ENCODE data around the gene PEAK3. TPM values are rescaled to one million over a fixed set of nuclear protein-coding genes. Genes with fewer than 3 reads are reported as not detected.
A peak's percentile ranks its signal among the peaks of the same experiment; 100 is the strongest.

The PEAK3 gene
- total RNA-seq, 1 donor from 2014 or later: 7.5 TPM

DNA sequence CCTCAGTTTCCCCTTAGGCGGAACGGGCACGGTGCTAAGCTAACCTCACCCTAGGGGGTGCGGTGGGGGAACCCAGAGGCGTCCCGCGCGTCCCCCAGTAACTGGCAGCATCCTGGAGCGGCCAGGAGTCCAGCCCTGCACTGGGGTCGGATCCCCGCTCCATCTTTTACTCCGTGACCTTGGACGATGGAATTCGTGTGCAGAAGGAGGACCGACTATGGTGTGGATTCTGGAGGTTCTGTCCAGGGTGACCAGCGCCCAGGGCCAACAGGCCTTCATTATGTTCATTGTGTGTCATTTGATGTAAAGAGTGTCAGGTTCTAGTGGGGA lies 47.1 kb upstream of the PEAK3 start:
- H3K27ac ChIP-seq: peak overlapping the region; percentile 84
- intact Hi-C loops (cut with DNase I): no loop called here
- peaks cover 53% of the 10 kb centered on the region for H3K4me1 ChIP-seq
- no peaks in the 10 kb centered on the region for H3K9me3 ChIP-seq
- ATAC-seq (peak; percentile 1 to 17), DNase-seq (no peak)
- TF ChIP-seq, protein P1, sequence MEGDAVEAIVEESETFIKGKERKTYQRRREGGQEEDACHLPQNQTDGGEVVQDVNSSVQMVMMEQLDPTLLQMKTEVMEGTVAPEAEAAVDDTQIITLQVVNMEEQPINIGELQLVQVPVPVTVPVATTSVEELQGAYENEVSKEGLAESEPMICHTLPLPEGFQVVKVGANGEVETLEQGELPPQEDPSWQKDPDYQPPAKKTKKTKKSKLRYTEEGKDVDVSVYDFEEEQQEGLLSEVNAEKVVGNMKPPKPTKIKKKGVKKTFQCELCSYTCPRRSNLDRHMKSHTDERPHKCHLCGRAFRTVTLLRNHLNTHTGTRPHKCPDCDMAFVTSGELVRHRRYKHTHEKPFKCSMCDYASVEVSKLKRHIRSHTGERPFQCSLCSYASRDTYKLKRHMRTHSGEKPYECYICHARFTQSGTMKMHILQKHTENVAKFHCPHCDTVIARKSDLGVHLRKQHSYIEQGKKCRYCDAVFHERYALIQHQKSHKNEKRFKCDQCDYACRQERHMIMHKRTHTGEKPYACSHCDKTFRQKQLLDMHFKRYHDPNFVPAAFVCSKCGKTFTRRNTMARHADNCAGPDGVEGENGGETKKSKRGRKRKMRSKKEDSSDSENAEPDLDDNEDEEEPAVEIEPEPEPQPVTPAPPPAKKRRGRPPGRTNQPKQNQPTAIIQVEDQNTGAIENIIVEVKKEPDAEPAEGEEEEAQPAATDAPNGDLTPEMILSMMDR (IDR thresholded peaks at IDR 0.05): no peak
- peaks cover 17% of the 10 kb centered on the region for H3K36me3 ChIP-seq
- H3K4me3 ChIP-seq: peak overlapping the region; percentile 93
- no peaks in the 10 kb centered on the region for H3K27me3 ChIP-seq (ENCODE audit: low read depth)

DNA sequence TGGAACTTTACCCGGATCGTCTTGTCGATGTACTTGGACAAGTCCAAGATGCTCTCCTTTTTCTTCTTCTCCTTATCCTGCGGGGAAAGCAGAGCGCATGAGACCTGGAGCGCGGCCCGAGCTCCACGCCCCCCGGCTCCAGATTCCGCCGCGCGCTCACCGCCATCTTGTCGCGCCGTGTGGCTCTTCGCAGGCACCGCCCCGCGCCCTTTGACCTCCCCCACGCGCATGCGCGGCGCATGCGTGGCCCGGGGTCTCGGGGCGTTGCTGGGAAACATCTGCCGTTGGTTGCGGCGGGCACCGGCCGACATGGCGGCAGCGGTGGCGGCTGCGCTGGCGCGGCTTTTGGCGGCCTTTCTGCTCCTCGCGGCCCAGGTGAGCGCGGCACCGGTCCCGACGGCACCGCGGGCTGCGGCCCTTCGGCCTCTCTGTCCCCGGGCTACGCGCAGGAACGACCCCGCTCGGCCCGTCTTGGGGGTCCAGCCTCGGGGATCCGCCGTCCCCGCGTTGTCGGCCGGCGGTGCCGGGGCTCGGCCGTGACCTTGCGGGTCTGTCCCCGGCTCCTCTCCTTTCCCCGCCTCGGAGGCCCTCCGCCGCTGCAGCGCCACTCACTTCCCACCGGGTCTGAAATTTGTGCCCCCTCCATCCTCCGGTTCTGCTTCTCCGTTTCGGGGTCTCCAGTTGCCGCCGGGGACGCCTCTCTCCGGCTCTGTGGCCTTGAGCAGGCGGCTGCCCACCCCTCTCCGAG lies 46.6 kb upstream of the PEAK3 start, which contains the start of the genes LSM7 and SPPL2B:
Gene LSM7 (minus strand): TSS at position 186 of the 748 bp plus-strand sequence. CDS start 20 bp downstream, at position 166.
Gene SPPL2B (plus strand): TSS at position 284 of the 748 bp plus-strand sequence. CDS start 26 bp downstream, at position 310.
- intact Hi-C loops (cut with DNase I): no loop called here
- Histone ChIP-seq H3K36me3 (peaks cover 21% of the 10 kb centered on the region), H3K27ac (peak within 1 kb of the TSS; percentile 84), H3K4me1 (peaks cover 51% of the 10 kb centered on the region), H3K27me3 (ENCODE audit: low read depth) (no peaks in the 10 kb centered on the region), H3K4me3 (peak within 1 kb of the TSS; percentile 93), H3K9me3 (no peaks in the 10 kb centered on the region)
- TF ChIP-seq, protein P1 (IDR thresholded peaks at IDR 0.05): no peak
- DNase-seq (peak; percentile 92), ATAC-seq (peak; percentile 94 to 97)

DNA sequence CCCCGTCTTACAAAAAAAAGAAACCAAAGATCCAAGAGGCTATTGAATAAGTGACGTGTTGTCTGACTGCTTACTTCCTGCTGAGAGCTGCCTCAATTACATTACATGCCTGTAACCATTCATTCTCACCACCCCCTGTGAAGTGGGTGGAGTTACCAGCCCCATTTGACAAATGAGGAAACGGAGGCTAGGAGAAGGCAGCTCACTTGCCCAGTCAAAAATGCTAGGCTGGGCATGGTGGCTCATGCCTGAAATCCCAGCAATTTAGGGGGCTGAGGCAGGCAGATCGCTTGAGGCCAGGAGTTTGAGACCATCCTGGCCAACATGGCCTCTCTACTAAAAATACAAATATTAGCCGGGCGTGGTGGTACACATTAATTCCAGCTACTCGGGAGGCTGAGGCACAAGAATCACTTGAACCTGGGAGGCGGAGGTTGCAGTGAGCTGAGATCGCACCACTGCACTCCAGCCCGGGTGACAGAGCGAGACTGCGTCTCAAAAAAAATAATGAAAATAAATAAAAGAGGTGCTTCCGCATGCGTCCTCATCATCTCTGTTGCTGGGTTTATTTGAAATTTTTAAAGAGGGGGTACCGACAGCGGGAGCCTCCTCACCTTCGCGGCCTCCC lies 45.9 kb upstream of the PEAK3 start:
- Histone ChIP-seq H3K27ac (peak overlapping the region; percentile 84), H3K4me1 (peaks cover 45% of the 10 kb centered on the region)
- ATAC-seq: peak; percentile 56 to 71

DNA sequence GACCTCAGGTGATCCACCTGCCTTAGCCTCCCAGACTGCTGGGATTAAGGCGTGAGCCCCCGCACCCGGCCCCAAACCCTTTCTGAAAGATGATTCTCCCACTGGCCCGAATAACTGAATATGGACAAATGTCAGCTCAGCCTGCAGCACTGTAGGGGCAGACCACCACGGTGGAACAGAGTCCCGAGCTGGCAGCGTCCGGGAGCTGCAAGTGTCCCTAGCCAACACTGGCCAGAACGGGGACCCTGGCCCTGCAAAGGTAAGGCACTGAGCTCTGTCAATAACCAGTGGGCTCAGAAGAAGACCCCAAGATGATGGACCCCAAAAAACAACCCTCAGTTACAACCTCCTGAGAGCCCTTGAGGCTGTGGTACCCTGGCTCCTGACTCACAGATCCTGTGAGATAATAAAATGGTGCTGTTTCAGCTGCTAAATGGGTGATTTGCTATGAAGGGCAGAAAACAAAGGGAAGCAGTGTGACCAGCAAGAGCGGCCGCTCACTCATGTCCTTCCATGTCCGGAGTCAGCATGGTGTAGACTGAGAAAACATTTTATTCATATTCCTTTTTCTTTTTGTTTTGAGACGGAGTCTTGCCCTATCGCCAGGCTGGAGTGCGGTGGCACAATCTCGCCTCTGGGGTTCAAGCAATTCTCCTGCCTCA lies 44.9 kb upstream of the PEAK3 start:
- Histone ChIP-seq H3K4me1 (peaks cover 36% of the 10 kb centered on the region), H3K36me3 (peaks cover 38% of the 10 kb centered on the region), H3K9me3 (no peaks in the 10 kb centered on the region), H3K4me3 (no peak overlapping the region), H3K27me3 (ENCODE audit: low read depth) (no peaks in the 10 kb centered on the region), H3K27ac (no peak overlapping the region)
- no peak for ATAC-seq
- TF ChIP-seq, protein P1 (IDR thresholded peaks at IDR 0.05): no peak
- DNase-seq: no peak
- intact Hi-C loops (cut with DNase I): no loop called here

More for the DNA sequence above, 45.9 kb upstream of the PEAK3 start:
- H3K27me3 ChIP-seq (ENCODE audit: low read depth): no peaks in the 10 kb centered on the region
- H3K9me3 ChIP-seq: no peaks in the 10 kb centered on the region
- intact Hi-C loops (cut with DNase I): no loop called here
- peaks cover 27% of the 10 kb centered on the region for H3K36me3 ChIP-seq
- H3K4me3 ChIP-seq: peak overlapping the region; percentile 93
- TF ChIP-seq, protein P1 (IDR thresholded peaks at IDR 0.05): no peak
- no peak for DNase-seq

DNA sequence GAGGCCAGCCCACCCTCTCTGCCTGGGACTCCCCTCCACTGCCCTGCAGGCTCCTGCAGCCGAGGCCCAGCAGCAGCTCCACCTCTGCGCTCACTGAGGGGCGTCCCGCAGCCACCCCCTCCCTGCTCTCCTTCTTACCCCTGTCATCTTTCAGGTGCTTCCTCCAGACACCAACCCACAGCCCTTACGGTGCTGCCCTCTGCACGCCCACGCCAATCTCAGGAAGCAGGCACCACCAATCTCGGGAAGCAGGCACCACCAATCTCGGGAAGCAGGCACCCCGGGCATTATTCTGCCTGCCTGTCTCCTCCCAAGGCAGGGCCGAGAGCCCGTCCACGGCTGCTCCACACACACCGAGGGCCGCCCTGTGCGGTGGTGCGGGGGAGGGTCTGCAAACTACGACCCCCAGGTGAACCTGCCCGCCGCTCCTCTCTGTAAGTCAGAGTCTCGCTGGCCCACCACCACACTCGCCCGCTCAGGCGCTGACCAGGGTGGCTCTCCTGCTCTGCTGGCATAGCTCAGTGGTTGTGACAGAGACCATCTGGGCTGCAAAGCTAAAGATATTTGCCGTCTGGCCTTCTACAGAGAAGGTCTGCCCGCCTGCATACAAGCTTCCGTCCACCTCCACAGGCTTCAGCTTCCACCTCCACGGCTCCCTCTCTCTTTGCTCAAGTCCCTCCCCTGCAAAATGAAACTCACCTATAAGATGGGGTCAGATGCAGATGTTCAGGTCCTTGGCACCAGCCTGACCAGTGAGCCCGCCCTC lies 43.5 kb upstream of the PEAK3 start:
- H3K4me3 ChIP-seq: no peak overlapping the region
- peaks cover 30% of the 10 kb centered on the region for H3K4me1 ChIP-seq
- no peaks in the 10 kb centered on the region for H3K9me3 ChIP-seq
- no peak overlapping the region for H3K27ac ChIP-seq
- TF ChIP-seq, protein P1 (IDR thresholded peaks at IDR 0.05): no peak
- H3K36me3 ChIP-seq: peaks cover 45% of the 10 kb centered on the region
- intact Hi-C loops (cut with DNase I): no loop called here
- DNase-seq (no peak), ATAC-seq (no peak)
- H3K27me3 ChIP-seq (ENCODE audit: low read depth): no peaks in the 10 kb centered on the region
